ENCODE data around the gene ITPRID2. TPM values are rescaled to one million over a fixed set of nuclear protein-coding genes. Genes with fewer than 3 reads are reported as not detected.
"Not testable (repeated sequence)": the region's sequence is repeated elsewhere in the genome, so short reads cannot be mapped to it uniquely, and the experiment has no call there.

ITPRID2 gene
- total RNA-seq, 1 experiment from 2014 or later: 419 TPM

GRCh38 chr2:181954538-181954883 is 63.0 kb downstream of the ITPRID2 start:
- Histone ChIP-seq H3K27ac (peak overlapping the region; percentile 53), H3K9me2 (ENCODE audit: insufficient read depth) (no peaks in the 10 kb centered on the region; the same call in 1 of the 2 replicates), H3K27me3 (ENCODE audit: insufficient read depth, low read depth) (no peaks in the 10 kb centered on the region), H4K20me1 (ENCODE audit: insufficient read depth) (no peaks in the 10 kb centered on the region), H3K79me2 (ENCODE audit: low read depth) (no peaks in the 10 kb centered on the region), H3K9me3 (ENCODE audit: insufficient read depth, low read depth) (peaks cover 10% of the 10 kb centered on the region), H3K4me1 (replicated peaks; ENCODE audit: insufficient read depth) (peaks cover 20% of the 10 kb centered on the region), H3K4me3 (no peak overlapping the region), H3K36me3 (ENCODE audit: low read depth) (no peaks in the 10 kb centered on the region), H3K4me2 (0 out of 2 replicates have a peak overlapping the region, but pooled peaks have one; percentile 11), H3F3A (ENCODE audit: insufficient read depth, low read depth) (peaks cover 5% of the 10 kb centered on the region; the same call in 1 of the 2 replicates), H2AFZ (no peak overlapping the region)
- no peak for DNase-seq
- peak; percentile 4; the same call in 1 of the 2 replicates for TF ChIP-seq CTCF (conservative IDR thresholded peaks at IDR 0.05)
- TF ChIP-seq EZH2 (IDR thresholded peaks at IDR 0.05; ENCODE audit: low read depth): no peak
- intact Hi-C loops (cut with micrococcal nuclease; ENCODE audit: unreplicated experiment): loop anchor here (1.0 to 10.0 kb wide), 7 partner anchors 38 to 1210 kb away; no protein-coding TSS in a partner anchor
- ChIA-PET CTCF (interaction anchor here (0.5 to 1.1 kb wide), 12 partner anchors 17 to 1084 kb away, joined by 3 to 12 read pairs (median 3); partner anchors contain the start of gene NCKAP1), POLR2A (ENCODE audit: unreplicated experiment) (interaction anchor here (0.7 kb wide), 2 partner anchors 21 to 237 kb away, joined by 7 to 9 read pairs; no protein-coding TSS in a partner anchor)
- TSS peak; percentile 84 for BruUV-seq (replicated peaks)

GRCh38 chr2:181955010-181955409 is 63.5 kb downstream of the ITPRID2 start:
- Histone ChIP-seq H3F3A (ENCODE audit: insufficient read depth, low read depth) (peaks cover 5% of the 10 kb centered on the region; the same call in 1 of the 2 replicates), H3K36me3 (ENCODE audit: low read depth) (no peaks in the 10 kb centered on the region), H3K4me3 (no peak overlapping the region), H3K4me1 (replicated peaks; ENCODE audit: insufficient read depth) (peaks cover 25% of the 10 kb centered on the region), H3K4me2 (peak overlapping the region; percentile 11; the same call in 1 of the 2 replicates), H3K9me3 (ENCODE audit: insufficient read depth, low read depth) (peaks cover 10% of the 10 kb centered on the region), H2AFZ (0 out of 2 replicates have a peak overlapping the region, but pooled peaks have one; percentile 5), H4K20me1 (ENCODE audit: insufficient read depth) (no peaks in the 10 kb centered on the region), H3K27ac (peak overlapping the region; percentile 53), H3K79me2 (ENCODE audit: low read depth) (no peaks in the 10 kb centered on the region), H3K9me2 (ENCODE audit: insufficient read depth) (no peaks in the 10 kb centered on the region; the same call in 1 of the 2 replicates), H3K27me3 (ENCODE audit: insufficient read depth, low read depth) (no peaks in the 10 kb centered on the region)
- ChIA-PET POLR2A (ENCODE audit: unreplicated experiment) (interaction anchor here (0.6 to 0.7 kb wide), 3 partner anchors 22 to 238 kb away, joined by 3 to 9 read pairs (median 7); no protein-coding TSS in a partner anchor), CTCF (interaction anchor here (0.5 to 1.1 kb wide), 10 partner anchors 18 to 1083 kb away, joined by 3 to 12 read pairs (median 3); partner anchors contain the start of gene NCKAP1)
- intact Hi-C loops (cut with micrococcal nuclease; ENCODE audit: unreplicated experiment): loop anchor here (2.0 to 10.0 kb wide), 5 partner anchors 38 to 1210 kb away; no protein-coding TSS in a partner anchor
- peak; percentile 24 to 77 for DNase-seq
- no TSS peak for BruUV-seq (replicated peaks)
- TF ChIP-seq CTCF (conservative IDR thresholded peaks at IDR 0.05) (no peak), EZH2 (IDR thresholded peaks at IDR 0.05; ENCODE audit: low read depth) (no peak)

- H3K9me2 ChIP-seq (ENCODE audit: insufficient read depth); H3K4me2 ChIP-seq; DNase-seq; BruUV-seq (replicated peaks); H3K4me3 ChIP-seq; H3K27ac ChIP-seq; H3K9me3 ChIP-seq (ENCODE audit: insufficient read depth, low read depth); H3K36me3 ChIP-seq (ENCODE audit: low read depth); CTCF ChIA-PET; POLR2A ChIA-PET (ENCODE audit: unreplicated experiment); H2AFZ ChIP-seq; H3F3A ChIP-seq (ENCODE audit: insufficient read depth, low read depth); H3K79me2 ChIP-seq (ENCODE audit: low read depth); H3K27me3 ChIP-seq (ENCODE audit: insufficient read depth, low read depth); H4K20me1 ChIP-seq (ENCODE audit: insufficient read depth): not testable (repeated sequence)
- intact Hi-C loops (cut with micrococcal nuclease; ENCODE audit: unreplicated experiment): loop anchor here (2.0 to 10.0 kb wide), 5 partner anchors 39 to 1211 kb away; no protein-coding TSS in a partner anchor
- H3K4me1 ChIP-seq (replicated peaks; ENCODE audit: insufficient read depth): peaks cover 28% of the 10 kb centered on the region
Measured at GRCh38 chr2:181955866-181956265, 64.3 kb downstream of the ITPRID2 start.

All from PC-9 (cell line).